Measurements from ENCODE around the gene RASA3. TPM values are rescaled to one million over a fixed set of nuclear protein-coding genes. Genes with fewer than 3 reads are reported as not detected.

Gene RASA3
- total RNA-seq, 1 donor from 2014 or later, result 14.6 TPM

GRCh38 chr13:114130131-114130836 lies 2.1 kb downstream of the RASA3 start:
- Mint-ChIP-seq H3K4me1 (peaks cover 40% of the 10 kb centered on the region), H3K4me3 (peak overlapping the region; percentile 91), H3K9me3 (no peaks in the 10 kb centered on the region), H3K27me3 (ENCODE audit: low read depth) (peaks cover 28% of the 10 kb centered on the region), H3K27ac (peak overlapping the region; percentile 93), H3K36me3 (no peaks in the 10 kb centered on the region)
- DNase-seq (ENCODE audit: low spot score in 2 of 2, unreplicated experiment in 2 of 2), result no peak
- TF ChIP-seq, protein P1, sequence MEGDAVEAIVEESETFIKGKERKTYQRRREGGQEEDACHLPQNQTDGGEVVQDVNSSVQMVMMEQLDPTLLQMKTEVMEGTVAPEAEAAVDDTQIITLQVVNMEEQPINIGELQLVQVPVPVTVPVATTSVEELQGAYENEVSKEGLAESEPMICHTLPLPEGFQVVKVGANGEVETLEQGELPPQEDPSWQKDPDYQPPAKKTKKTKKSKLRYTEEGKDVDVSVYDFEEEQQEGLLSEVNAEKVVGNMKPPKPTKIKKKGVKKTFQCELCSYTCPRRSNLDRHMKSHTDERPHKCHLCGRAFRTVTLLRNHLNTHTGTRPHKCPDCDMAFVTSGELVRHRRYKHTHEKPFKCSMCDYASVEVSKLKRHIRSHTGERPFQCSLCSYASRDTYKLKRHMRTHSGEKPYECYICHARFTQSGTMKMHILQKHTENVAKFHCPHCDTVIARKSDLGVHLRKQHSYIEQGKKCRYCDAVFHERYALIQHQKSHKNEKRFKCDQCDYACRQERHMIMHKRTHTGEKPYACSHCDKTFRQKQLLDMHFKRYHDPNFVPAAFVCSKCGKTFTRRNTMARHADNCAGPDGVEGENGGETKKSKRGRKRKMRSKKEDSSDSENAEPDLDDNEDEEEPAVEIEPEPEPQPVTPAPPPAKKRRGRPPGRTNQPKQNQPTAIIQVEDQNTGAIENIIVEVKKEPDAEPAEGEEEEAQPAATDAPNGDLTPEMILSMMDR (IDR thresholded peaks at IDR 0.05; ENCODE audit: unreplicated experiment), result no peak

- no peak overlapping the region for H3K27ac Mint-ChIP-seq
- peak overlapping the region; percentile 5 for H3K4me3 Mint-ChIP-seq
- H3K4me1 Mint-ChIP-seq, result peaks cover 40% of the 10 kb centered on the region
Measured at GRCh38 chr13:114129649-114130062, 2.8 kb downstream of the RASA3 start.

GRCh38 chr13:114128624-114129522 lies 3.5 kb downstream of the RASA3 start:
- Mint-ChIP-seq H3K4me1 (peaks cover 38% of the 10 kb centered on the region), H3K4me3 (peak overlapping the region; percentile 35), H3K27ac (peak overlapping the region; percentile 85), H3K9me3 (no peaks in the 10 kb centered on the region), H3K27me3 (ENCODE audit: low read depth) (peaks cover 28% of the 10 kb centered on the region), H3K36me3 (no peaks in the 10 kb centered on the region)
- DNase-seq (ENCODE audit: low spot score in 2 of 2, unreplicated experiment in 2 of 2), result no peak
- TF ChIP-seq, protein P1 (IDR thresholded peaks at IDR 0.05; ENCODE audit: unreplicated experiment), result no peak

More at GRCh38 chr13:114129649-114130062, 2.8 kb downstream of the RASA3 start:
- DNase-seq (ENCODE audit: low spot score in 2 of 2, unreplicated experiment in 2 of 2), result no peak
- Mint-ChIP-seq H3K27me3 (ENCODE audit: low read depth) (peaks cover 28% of the 10 kb centered on the region), H3K9me3 (no peaks in the 10 kb centered on the region), H3K36me3 (no peaks in the 10 kb centered on the region)
- TF ChIP-seq, protein P1 (IDR thresholded peaks at IDR 0.05; ENCODE audit: unreplicated experiment), result no peak

- no peak for DNase-seq (ENCODE audit: low spot score in 2 of 2, unreplicated experiment in 2 of 2)
- TF ChIP-seq, protein P1 (IDR thresholded peaks at IDR 0.05; ENCODE audit: unreplicated experiment), result no peak
- no peaks in the 10 kb centered on the region for H3K36me3 Mint-ChIP-seq
- peak overlapping the region; percentile 85 for H3K27ac Mint-ChIP-seq
- no peaks in the 10 kb centered on the region for H3K9me3 Mint-ChIP-seq
- H3K4me1 Mint-ChIP-seq, result peaks cover 36% of the 10 kb centered on the region
- H3K27me3 Mint-ChIP-seq (ENCODE audit: low read depth), result peaks cover 28% of the 10 kb centered on the region
- H3K4me3 Mint-ChIP-seq, result no peak overlapping the region
Measured at GRCh38 chr13:114128348-114128623, 4.1 kb downstream of the RASA3 start.

DNA sequence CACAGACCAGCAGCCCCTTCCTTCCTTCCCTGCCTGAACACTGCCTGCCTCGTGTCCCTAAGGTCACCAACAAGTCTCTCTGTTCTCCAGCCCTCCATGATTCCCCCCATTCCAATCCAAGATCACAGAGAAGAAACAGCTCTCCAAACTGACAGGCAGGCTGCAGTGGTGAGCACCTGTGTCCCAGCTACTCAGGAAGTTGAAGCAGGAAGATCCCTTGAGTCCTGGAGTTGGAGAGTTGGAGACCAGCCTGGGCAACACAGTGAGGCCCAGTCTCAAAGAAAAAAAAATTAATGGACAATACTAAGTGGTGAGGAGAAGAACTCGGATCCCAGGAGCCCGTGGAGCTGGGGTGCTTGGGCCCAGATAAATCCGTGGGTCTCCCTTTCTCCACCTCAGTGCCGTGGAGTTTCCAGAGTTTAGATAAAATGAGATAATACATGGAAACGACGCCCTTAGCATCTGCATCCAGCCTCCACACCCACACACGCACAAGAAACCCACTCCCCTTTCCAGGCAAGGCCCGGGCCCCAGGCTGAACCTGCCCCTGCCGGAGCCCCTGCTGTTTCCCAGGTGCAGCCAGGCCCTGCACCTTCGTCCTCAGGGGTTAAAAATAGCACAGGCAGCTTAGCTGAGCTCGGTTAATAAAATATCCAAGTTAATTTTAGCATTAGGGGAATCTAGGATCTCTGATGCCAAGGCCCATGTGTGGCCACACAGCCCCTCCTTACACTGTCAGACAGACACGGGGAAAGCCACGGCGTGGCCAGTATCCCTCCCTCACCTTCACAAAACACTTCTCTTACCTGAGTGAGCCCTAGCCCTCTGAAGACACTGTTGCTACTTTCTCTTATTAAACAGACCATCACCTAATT lies 4.7 kb downstream of the RASA3 start:
- peaks cover 28% of the 10 kb centered on the region for H3K27me3 Mint-ChIP-seq (ENCODE audit: low read depth)
- H3K27ac Mint-ChIP-seq, result peak overlapping the region; percentile 12
- peaks cover 36% of the 10 kb centered on the region for H3K4me1 Mint-ChIP-seq
- TF ChIP-seq, protein P1 (IDR thresholded peaks at IDR 0.05; ENCODE audit: unreplicated experiment), result no peak
- no peaks in the 10 kb centered on the region for H3K9me3 Mint-ChIP-seq
- H3K4me3 Mint-ChIP-seq, result no peak overlapping the region
- H3K36me3 Mint-ChIP-seq, result no peaks in the 10 kb centered on the region
- DNase-seq (ENCODE audit: low spot score in 2 of 2, unreplicated experiment in 2 of 2), result no peak
